C1 segment of cervical spinal cord (tissue), 14 donors: ENCODE results near the gene ZFP92.

Experiments used
- DNase-seq, 14 donors: peaks; one replicate each; lab custom pipeline; 2025; lab: John Stamatoyannopoulos, UW

The ZFP92 gene

DNA sequence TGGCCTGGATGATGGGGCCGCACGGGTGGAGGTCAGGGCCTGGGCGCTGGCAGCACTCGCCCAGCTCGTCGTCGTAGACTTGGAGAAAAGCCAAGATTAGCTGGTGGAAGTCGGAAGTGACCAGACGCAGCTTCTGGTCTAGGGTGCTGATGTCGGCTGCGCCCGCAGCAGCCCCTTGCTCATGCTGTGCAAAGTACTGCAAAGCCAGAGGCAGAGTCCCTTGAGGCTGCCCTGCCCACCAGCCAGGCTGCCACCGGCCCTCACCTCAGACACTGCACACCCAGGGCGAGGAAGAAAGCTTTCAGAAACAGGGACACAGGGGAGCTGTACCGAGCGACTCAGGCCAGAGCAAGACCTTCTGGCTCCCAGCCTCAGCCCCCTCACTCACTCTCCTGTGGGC, 44.3 kb downstream of the ZFP92 start:
- no peak for DNase-seq

DNA sequence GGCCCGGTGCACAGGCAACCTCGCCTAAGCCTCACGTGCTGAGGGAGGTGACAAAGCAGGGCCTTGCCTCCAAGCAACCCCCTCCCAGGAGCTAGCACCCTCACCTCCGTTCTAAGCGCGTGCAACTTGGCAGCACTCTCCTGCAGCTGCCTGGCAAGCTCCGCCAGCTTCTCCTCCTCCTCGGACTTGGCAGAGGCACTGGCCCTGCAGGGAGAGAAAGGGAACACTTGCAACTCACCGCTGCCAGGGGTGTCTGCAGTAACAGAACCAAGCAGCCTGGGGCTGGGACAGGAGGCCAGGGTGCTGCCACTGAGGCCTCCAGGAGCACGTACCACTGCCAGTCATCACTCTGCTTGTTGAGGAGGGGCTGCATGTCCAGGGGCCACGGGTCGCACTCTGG, 44.9 kb downstream of the ZFP92 start:
- DNase-seq: peak in 2 of 14 donors; percentile 21

DNA sequence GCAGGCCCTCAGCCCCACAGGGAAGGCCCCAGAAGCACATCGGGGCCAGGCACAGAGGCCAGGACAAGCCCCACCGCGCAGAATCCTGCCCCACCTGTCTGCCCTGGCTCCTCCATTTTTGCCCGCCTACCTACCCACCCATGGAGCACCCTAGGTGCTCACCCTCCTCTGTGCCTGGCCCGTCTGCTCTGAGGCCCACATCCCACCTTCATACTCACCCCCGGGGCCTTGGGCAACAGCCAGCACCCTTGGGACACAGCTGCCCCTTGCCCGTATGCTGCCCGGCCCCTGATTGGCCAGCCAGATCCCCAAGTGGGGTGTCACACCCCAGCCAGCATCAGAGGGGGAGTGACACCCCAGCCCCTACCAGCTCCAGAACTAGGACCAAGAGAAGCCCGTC, 45.4 kb downstream of the ZFP92 start:
- DNase-seq: no peak

DNA sequence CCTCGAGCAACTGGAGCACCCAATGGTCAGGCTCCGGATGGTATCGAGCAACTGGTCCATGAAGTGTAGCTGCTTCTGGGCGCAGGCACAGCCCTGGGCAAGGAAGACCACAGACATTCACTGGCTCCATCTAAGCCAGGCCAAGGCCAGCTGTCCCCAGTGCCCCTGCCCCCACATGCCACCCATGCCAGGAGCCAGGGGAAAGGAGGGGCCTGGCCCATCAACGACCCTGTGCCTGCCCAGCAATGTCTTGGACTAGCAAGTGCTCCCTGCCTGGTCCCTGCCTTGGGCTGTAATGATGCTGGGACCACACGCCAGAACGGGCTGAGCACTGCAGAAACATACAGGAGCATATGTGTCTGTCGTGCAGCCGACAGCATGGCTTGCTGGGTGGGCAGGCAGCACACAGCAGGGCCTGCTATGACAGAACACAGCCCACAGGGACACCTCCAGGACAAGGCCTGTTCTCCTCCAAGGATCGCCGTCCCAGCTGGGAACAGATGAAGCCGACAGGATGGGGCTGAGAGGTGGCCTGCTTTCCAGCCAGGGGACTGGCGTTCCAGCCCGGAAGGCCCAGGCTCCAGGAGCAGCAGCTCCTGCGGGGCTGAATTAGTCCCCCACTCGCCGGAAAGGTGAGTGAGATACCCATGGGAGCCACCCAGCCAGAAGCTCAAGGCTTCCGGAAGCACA, 46.0 kb downstream of the ZFP92 start:
- DNase-seq: no peak

DNA sequence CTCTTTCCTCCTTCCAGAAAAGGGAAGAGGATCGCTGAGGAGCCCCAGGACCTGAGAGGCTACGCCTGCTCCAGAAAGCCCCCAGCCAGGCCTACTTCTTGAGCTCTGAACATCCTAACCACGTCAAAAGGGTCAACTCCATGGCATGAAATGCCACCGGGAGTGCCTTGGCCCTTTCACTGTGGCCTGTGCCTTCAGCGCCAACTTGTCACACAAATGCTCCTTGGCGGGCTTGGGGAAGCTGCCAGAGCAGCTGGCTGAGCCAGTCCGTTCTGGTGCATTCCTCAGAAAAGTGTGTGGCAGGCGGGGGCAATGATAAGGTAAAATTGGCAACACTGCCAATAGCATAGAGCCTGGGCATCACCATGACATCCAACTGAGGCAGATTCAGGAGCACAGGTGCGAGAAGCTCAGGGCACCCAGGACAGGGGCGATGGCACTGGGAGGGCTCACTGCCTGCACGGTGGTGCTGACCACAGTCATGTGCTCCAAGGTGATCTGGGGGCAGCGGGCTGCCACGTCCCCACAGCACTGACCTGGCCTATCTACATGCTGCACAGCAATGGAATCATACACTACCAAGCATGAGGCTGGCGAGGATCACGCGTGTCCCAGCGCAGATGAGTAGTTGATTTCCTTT, 46.7 kb downstream of the ZFP92 start:
- no peak for DNase-seq

DNA sequence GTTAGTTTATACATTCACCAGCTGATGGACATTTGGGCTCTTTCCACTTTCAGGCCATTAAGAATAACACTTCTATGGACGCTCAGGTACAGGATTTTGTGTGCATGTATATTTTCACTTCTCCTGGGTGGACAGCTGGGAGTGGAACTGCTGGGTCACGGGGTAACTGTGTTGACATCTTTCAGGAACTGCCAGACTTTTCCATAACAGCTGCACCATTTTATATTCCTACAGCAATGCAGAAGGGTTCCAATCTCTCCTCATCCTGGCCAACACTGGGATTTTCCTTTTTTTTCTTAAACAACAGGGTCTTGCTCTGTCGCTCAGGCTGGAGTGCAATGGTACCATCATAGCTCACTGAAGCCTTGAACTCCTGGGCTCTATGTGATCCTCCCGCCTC, 47.2 kb downstream of the ZFP92 start:
- no peak for DNase-seq

DNA sequence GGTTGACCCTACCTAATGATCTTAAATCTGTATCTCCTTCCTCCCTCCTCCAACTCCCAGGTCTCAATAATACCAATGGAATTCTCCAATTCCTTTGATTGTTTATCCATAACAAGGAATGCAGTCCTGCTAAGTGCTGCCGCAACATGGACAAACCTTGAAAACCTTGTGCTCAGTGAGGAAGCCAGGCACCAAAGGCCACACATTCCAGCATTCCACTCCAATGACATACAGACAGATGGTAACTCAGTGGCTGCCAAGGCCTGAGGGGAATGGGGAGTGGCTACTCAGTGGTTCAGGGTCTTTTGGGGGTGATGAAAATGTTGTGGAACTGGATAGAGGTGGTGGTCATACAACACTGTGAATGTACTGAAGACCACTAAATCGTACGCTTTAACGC, 48.7 kb downstream of the ZFP92 start:
- no peak for DNase-seq

DNA sequence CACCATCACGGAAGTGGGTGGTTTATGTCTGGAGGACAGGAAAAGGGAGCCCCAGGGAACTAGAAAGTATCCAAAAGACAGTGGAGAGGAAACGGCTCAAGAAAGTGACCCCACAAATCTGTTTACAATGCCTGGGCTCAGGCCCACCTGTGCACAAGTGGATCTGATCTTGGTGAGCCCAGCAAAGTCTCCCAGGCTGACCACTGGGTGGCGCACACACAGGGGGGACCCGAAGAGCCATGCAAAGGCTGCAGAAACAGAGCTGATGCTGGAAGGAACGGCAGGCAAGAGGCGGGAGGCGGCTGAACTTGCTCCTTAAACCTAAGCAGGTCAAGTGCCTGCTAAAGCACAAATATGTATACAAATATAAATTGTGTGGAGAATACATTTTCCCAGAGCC, 49.6 kb downstream of the ZFP92 start:
- peak in 3 of 14 donors; percentile 3 to 22 (median 12) for DNase-seq
